GM21528 (cell line): Measurements from ENCODE around the gene DMAC2.
"Not testable (repeated sequence)": the region's sequence is repeated elsewhere in the genome, so short reads cannot be mapped to it uniquely, and the experiment has no call there.

Source experiments
- ATAC-seq: cut with Tn5 transposase; IDR thresholded peaks from one replicate; pipeline ENCODE4 v1.9.1; 2021; ENCODE audit warnings: mild to moderate bottlenecking, moderate library complexity; ENCODE audit not compliant: unreplicated experiment, low FRiP score

DMAC2 gene

DNA sequence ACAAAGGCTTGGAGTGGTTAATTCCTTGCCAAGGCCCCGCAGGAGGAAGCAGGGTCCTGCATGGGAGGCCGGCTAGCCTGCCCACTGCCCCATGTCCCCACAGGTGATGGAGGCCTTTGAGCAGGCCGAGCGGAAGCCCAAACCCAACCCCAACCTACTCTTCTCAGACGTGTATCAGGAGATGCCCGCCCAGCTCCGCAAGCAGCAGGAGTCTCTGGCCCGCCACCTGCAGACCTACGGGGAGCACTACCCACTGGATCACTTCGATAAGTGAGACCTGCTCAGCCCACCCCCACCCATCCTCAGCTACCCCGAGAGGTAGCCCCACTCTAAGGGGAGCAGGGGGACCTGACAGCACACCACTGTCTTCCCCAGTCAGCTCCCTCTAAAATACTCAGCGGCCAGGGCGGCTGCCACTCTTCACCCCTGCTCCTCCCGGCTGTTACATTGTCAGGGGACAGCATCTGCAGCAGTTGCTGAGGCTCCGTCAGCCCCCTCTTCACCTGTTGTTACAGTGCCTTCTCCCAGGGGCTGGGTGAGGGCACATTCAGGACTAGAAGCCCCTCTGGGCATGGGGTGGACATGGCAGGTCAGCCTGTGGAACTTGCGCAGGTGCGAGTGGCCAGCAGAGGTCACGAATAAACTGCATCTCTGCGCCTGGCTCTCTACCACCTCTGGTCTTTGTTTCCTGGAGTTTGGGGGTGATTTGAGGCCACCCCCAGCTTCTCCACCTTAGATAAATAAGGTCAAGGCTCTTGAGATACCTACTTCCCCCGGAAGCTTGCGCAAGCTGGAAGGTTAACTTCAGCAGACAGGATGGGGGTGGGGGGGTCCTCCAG lies 15.2 kb downstream of the DMAC2 start:
- ATAC-seq = no peak

GRCh38 chr19:41422955-41423354 lies 16.8 kb downstream of the DMAC2 start:
- ATAC-seq = no peak

- no peak for ATAC-seq
Observed at GRCh38 chr19:41422456-41422855, 17.3 kb downstream of the DMAC2 start.

GRCh38 chr19:41421973-41422372 lies 17.7 kb downstream of the DMAC2 start:
- no peak for ATAC-seq

- no peak for ATAC-seq
Observed at GRCh38 chr19:41421314-41421713, 18.4 kb downstream of the DMAC2 start.

DNA sequence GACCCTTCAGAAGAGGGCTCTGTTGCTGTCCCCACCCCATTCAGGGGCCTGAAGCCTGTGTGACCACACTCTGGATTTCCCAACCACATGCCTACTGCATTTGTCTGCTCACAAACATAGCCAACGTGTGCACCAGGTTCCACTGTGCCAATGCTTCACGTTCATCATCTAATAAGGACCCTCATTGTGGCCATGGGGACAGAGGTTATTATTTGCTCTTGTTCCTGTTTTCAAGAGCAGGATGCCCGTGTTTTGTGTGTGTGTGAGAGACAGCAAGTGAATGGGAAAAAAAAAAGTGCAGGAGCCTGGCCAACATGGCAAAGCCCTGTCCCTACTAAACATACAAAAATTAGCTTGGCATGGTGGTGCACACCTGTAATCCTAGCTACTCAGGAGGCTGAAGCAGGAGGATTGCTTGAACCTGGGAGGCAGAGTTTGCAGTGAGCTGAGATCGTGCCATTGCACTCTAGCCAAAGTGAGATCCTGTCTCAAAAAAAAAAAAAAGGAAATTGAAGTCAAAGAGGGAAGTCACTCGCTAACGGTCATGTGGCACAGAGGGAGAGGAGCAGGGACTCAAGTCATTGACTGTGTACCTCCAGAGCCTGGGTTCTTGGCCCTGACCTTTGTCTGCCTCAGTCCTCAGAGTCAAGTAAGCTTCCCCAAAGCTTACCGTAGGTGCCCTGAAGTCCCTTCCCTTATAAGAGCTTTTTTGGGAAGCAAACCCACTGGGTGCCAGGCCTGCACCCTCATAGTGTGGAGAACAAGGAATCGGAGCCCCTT lies 19.4 kb downstream of the DMAC2 start:
- no peak for ATAC-seq

- no peak for ATAC-seq
Observed at GRCh38 chr19:41416194-41416674, 23.5 kb downstream of the DMAC2 start.

DNA sequence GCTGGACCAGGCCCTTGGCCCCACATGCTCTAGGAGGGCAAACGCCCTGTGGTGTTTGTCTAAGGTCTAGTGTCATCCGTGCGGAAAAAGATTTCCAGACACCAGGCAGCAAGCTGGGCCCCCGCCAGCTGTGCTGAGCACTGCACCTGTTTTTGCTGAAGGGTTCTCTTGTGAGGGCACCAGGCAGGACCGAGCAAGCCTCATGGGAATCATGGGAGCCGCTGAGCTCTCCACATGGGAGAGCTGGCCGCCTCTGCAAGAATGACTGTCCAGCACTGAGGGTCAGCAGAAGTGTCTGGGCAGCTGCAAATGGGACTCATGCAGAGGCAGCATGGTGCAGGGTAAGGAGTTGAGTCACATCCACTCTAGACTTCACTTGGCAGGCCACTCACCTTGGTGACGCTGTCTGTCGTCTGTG lies 24.5 kb downstream of the DMAC2 start:
- no peak for ATAC-seq

DNA sequence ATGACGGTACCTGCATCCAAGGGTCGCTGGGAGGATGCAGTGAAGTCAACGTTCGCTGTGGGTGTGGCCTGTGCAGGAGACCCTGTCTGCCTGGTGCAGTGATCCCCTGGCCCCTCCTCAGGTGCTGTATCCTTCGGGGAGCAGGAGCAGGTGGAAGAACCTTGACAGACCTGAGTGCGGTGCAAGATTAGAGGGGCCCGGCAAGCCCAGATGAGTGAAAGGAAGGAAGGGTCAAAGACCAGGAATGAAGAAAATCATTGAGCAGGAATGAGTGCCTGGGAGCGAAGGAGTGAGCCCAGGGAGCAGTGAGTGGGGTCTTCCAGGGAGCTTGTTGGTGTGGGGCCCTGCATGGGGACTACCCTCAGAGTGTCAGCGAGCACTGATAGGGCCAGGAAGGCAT lies 25.3 kb downstream of the DMAC2 start:
- no peak for ATAC-seq

GRCh38 chr19:41413947-41414346 lies 25.8 kb downstream of the DMAC2 start:
- no peak for ATAC-seq

GRCh38 chr19:41412953-41413352 lies 26.8 kb downstream of the DMAC2 start:
- no peak for ATAC-seq

- ATAC-seq = no peak
Observed at GRCh38 chr19:41411968-41412265, 27.8 kb downstream of the DMAC2 start.

GRCh38 chr19:41411100-41411967 lies 28.4 kb downstream of the DMAC2 start:
- no peak for ATAC-seq

DNA sequence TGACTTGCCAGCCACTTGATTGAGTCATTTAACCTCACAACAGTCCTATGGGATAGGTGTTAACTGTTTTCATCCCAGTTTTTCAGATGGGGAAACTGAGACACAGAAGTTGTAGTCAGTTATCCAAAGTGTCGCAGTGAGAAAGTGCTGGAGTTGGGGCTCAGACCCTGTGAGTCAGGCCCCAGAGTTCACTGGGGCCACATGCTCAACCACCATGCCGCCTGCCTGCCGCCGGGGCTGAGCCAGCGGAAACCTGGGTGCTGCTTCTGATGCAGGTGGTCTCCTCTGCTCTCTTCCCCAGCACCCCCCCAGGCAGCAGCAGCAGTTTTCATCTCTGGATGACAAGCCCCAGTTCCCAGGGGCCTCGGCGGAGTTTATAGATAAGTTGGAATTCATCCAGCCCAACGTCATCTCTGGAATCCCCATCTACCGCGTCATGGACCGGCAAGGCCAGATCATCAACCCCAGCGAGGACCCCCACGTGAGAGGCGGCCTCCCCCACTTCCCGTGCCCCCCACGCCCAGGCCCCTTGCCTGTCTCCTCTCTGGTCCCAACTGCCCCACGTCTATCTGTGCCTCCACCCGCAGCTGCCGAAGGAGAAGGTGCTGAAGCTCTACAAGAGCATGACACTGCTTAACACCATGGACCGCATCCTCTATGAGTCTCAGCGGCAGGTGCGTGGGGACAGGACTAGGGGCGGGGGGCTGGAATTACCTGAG lies 29.2 kb downstream of the DMAC2 start:
- ATAC-seq = no peak

DNA sequence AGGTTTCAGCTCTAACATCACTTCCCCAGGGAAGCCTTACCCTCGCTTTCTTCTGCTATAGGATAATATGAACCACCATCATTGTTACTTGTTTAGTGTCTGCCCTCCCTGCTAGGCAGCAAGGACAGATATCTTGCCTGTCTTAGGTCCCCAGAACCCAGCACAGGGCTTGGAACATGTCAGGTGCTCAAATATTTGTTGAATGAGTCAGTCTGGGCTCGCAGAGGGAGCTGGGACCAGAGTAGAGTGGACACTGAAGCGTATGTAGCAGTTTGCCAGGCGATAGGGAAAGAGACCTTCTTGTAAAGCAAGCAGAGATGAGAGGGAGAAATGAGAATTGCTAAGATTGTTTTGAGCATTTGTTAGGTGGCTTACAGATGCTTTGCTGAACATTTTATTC lies 30.4 kb downstream of the DMAC2 start:
- ATAC-seq = no peak

DNA sequence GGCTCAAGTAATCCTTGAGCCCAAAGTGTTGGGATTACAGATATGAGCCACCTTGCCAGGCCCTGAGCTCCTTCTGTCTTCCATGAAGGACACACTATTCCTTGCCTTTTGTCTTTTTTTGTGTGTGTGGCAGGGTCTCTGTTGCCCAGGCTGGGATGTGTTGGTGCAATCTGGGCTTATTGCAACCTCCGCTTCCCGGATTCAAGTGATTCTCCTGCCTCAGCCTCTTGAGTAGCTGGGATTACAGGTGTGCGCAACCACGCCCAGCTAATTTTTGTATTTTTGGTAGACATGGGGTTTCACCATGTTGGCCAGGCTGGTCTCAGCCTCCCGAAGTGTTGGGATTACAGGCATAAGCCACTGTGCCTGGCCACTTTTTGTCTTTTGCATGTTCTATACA lies 30.9 kb downstream of the DMAC2 start:
- not testable (repeated sequence) for ATAC-seq

DNA sequence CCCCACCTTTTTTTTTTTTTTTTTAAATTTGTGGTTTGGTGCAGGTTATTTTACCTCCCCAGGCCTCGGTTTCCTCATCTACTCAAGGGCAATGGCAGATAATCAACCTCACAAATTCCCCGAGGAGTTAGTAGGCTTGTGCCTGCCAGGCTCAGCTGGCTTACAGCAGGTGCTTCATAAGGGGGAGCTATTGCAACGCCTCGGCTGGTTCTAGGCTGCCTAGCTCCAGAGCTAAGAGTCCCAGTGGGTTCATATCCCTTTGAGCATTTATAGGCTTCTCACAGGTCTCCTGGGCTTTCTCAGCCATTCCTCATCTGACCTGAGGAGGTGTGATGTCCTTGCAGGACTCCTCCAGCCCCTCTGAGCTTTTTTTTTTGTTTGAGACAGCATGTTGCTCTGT lies 31.5 kb downstream of the DMAC2 start:
- no peak for ATAC-seq

DNA sequence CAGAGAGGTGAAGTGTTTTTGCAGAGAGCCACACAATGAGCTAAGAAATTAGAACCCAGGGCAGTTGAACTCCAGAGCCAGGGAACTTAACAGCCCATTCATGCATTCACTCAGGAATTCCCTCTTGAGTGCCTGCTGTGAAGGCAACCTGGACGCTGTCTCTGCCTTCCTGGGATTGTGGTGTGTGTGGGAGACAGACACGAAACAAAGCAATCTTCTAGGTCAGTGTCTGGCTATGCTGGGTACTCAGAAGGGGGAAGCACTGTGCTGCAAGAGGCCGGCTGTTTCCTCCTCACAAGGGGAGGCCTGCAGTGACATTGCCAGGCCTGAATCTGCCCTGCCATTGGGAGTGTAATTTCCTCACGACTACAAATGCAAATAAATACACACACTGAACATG lies 32.4 kb downstream of the DMAC2 start:
- no peak for ATAC-seq

DNA sequence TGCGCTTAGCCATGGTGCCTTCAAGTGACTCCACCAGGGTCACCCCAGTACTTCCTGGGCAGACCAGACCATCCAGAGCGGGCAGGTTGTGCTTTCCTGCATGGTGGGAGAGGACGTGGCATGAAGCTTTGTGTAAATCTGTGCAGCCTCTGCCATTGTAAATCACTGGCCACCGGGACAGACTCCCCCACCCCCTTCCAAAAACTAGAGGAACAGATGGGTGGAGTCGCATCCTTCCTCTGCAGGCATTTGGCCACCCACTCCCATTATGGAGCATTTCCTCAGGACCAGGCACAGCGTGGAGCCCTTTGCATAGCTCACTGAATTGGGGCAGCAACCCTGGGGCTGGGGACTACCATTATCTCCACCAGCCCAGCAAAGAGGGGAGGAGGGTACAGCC lies 33.9 kb downstream of the DMAC2 start:
- ATAC-seq = no peak
